K562 (cell line): ENCODE data around the gene TMEM208. TPM values are rescaled to one million over a fixed set of nuclear protein-coding genes. Genes with fewer than 3 reads are reported as not detected.

ENCODE experiments used
- KDM5B ChIP-seq: fragments of 200-600 bp; sonication (generic); IDR thresholded peaks from 2 replicates; pipeline ENCODE4 v1.6.1; 2012; ENCODE audit warnings: low read depth, mild to moderate bottlenecking, moderate library complexity, low read length, control low read depth, inconsistent platforms; ENCODE audit not compliant: insufficient replicate concordance
- NFIX ChIP-seq: fragments of 250-450 bp; sonication (Bioruptor Pico); IDR thresholded peaks from 2 replicates; pipeline ENCODE4 v1.4.0; 2020; ENCODE audit warnings: low read depth, mild to moderate bottlenecking, moderate library complexity
- NR3C1 ChIP-seq: sonication (generic); formaldehyde crosslinking; IDR thresholded peaks from 2 replicates; pipeline ENCODE4 v1.8.1; 2022; ENCODE audit warnings: missing genetic modification reagents
- POLR2B ChIP-seq: fragments of 450-650 bp; IDR thresholded peaks from 2 replicates; pipeline ENCODE4 v1.6.1; 2018; ENCODE audit warnings: low read depth; ENCODE audit not compliant: partially characterized antibody
- SAP30 ChIP-seq: fragments of 200-600 bp; sonication (generic); IDR thresholded peaks from 2 replicates; pipeline ENCODE4 v1.6.1; 2012; ENCODE audit warnings: borderline replicate concordance, low read depth, mild to moderate bottlenecking, moderate library complexity, low read length, control low read depth, inconsistent platforms; ENCODE audit not compliant: insufficient read depth, poor library complexity, severe bottlenecking
- SIN3A ChIP-seq, 2 experiments: fragments of 150-350 bp in 1 of 2; IDR thresholded peaks; 2 replicates each; pipeline ENCODE4 v1.6.1; 2011 to 2016; ENCODE audit warnings: borderline replicate concordance in 2 of 2, low read depth in 2 of 2, low read length in 2 of 2, mild to moderate bottlenecking in 2 of 2, moderate library complexity in 2 of 2; ENCODE audit not compliant: control insufficient read depth in 1 of 2
- ZEB2 ChIP-seq: fragments of 450-650 bp; IDR thresholded peaks from 2 replicates; pipeline ENCODE4 v1.6.1; 2016
- ZNF133 ChIP-seq: fragments of 250-450 bp; sonication (Bioruptor Pico); IDR thresholded peaks from 2 replicates; pipeline ENCODE4 v1.4.0; 2020; ENCODE audit warnings: mild to moderate bottlenecking
- ZNF436 ChIP-seq: fragments of 250-450, 450-650 bp; sonication (Bioruptor Pico); formaldehyde crosslinking; IDR thresholded peaks from 2 replicates; pipeline ENCODE4 v1.7.0; 2020; ENCODE audit warnings: mild to moderate bottlenecking
- ZNF766 ChIP-seq: fragments of 200-800 bp; sonication (Bioruptor generic); conservative IDR thresholded peaks from 2 replicates; pipeline ENCODE4 v1.6.1; 2016; ENCODE audit warnings: missing genetic modification characterization, missing compliant biosample characterization
- polyA plus RNA-seq, 8 experiments: library from polyadenylated mRNA; depleted of rRNA in 4 of 8; stranded (reverse) in 5 of 8; unstranded in 3 of 8; fragments of >200 nt; fragmentation: Nextera tagmentation in 2 of 8; fragmentation: Illumina TruSeq in 1 of 8; extraction: Ambion mirVana in 2 of 8; extraction: Trizol in 1 of 8; gene quantifications; 2 replicates each; pipeline versions ENCODE4 v1.2.1 to v1.2.3, GENCODE V29; 2011 to 2014; ENCODE audit warnings: inconsistent platforms in 1 of 8, missing spikeins in 1 of 8
- total RNA-seq, 7 experiments: library from RNA; depleted of rRNA in 6 of 7; stranded (reverse); fragments of >200 nt in 6 of 7; fragmentation: Illumina TruSeq in 2 of 7; extraction: Trizol in 2 of 7; gene quantifications; 2 replicates each; pipeline versions ENCODE4 v1.2.1 to v1.2.3, GENCODE V29; 2011 to 2021; ENCODE audit warnings: low replicate concordance in 1 of 7
- TF ChIP-seq, protein P1 (sequence below): fragments of 250-450 bp; sonication (Bioruptor Pico); IDR thresholded peaks from 2 replicates; pipeline ENCODE4 v1.5.0; 2021; ENCODE audit warnings: mild to moderate bottlenecking, borderline replicate concordance
- TF ChIP-seq, protein P2 (sequence below), 2 experiments: fragments of 450-650 bp in 1 of 2; sonication (generic) in 1 of 2; formaldehyde crosslinking in 1 of 2; IDR thresholded peaks; 2 replicates each; pipeline versions ENCODE4 v1.7.1 to v1.9.0; 2016 to 2022; ENCODE audit warnings: inconsistent platforms in 1 of 2, mild to moderate bottlenecking in 1 of 2, missing genetic modification reagents in 1 of 2
- TF ChIP-seq, protein P3 (sequence below), 3 experiments: IDR thresholded peaks in 2 of 3; conservative IDR thresholded peaks in 1 of 3; 2 replicates each; pipeline ENCODE4 v1.5.1; 2011 to 2012; ENCODE audit warnings: low read length in 3 of 3, mild to moderate bottlenecking in 3 of 3, control low read depth in 2 of 3, improper control_type of control experiment in 1 of 3, inconsistent platforms in 1 of 3, low read depth in 1 of 3, mixed read lengths in 1 of 3, moderate library complexity in 1 of 3; ENCODE audit not compliant: insufficient read depth in 2 of 3

The TMEM208 gene
- total and polyA plus RNA-seq, 9 of the 15 experiments (the other 6 are each of a cell fraction or from before 2014, with no cell fraction given) = 31.8 to 239 (median 54.3) TPM

- TF ChIP-seq POLR2B (no peak), NR3C1 (CRISPR knock-in tag) (peak; percentile 45; the same call in 1 of the 2 replicates), ZNF133 (0 out of 2 replicates have a peak, but pooled peaks have one; percentile 41), ZNF766 (CRISPR knock-in tag) (0 out of 2 replicates have a peak, but pooled peaks have one; percentile 16), ZNF436 (CRISPR knock-in tag) (0 out of 2 replicates have a peak, but pooled peaks have one; percentile 19), SAP30 (peak; percentile 19), KDM5B (peak; percentile 0), ZEB2 (peak; percentile 70; the same call in 1 of the 2 replicates), NFIX (CRISPR knock-in tag) (no peak), SIN3A (IDR thresholded peaks at IDR 0.05; ENCODE audit: borderline replicate concordance in 2 of 2, control insufficient read depth in 1 of 2, low read depth in 2 of 2, low read length in 2 of 2) (peak in 1 of 2 experiments; percentile 16; a peak in 1 of 4 replicates)
- TF ChIP-seq, protein P1, sequence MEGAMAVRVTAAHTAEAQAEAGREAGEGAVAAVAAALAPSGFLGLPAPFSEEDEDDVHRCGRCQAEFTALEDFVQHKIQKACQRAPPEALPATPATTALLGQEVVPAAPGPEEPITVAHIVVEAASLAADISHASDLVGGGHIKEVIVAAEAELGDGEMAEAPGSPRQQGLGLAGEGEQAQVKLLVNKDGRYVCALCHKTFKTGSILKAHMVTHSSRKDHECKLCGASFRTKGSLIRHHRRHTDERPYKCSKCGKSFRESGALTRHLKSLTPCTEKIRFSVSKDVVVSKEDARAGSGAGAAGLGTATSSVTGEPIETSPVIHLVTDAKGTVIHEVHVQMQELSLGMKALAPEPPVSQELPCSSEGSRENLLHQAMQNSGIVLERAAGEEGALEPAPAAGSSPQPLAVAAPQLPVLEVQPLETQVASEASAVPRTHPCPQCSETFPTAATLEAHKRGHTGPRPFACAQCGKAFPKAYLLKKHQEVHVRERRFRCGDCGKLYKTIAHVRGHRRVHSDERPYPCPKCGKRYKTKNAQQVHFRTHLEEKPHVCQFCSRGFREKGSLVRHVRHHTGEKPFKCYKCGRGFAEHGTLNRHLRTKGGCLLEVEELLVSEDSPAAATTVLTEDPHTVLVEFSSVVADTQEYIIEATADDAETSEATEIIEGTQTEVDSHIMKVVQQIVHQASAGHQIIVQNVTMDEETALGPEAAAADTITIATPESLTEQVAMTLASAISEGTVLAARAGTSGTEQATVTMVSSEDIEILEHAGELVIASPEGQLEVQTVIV (CRISPR knock-in tag) = no peak
- TF ChIP-seq, protein P2, sequence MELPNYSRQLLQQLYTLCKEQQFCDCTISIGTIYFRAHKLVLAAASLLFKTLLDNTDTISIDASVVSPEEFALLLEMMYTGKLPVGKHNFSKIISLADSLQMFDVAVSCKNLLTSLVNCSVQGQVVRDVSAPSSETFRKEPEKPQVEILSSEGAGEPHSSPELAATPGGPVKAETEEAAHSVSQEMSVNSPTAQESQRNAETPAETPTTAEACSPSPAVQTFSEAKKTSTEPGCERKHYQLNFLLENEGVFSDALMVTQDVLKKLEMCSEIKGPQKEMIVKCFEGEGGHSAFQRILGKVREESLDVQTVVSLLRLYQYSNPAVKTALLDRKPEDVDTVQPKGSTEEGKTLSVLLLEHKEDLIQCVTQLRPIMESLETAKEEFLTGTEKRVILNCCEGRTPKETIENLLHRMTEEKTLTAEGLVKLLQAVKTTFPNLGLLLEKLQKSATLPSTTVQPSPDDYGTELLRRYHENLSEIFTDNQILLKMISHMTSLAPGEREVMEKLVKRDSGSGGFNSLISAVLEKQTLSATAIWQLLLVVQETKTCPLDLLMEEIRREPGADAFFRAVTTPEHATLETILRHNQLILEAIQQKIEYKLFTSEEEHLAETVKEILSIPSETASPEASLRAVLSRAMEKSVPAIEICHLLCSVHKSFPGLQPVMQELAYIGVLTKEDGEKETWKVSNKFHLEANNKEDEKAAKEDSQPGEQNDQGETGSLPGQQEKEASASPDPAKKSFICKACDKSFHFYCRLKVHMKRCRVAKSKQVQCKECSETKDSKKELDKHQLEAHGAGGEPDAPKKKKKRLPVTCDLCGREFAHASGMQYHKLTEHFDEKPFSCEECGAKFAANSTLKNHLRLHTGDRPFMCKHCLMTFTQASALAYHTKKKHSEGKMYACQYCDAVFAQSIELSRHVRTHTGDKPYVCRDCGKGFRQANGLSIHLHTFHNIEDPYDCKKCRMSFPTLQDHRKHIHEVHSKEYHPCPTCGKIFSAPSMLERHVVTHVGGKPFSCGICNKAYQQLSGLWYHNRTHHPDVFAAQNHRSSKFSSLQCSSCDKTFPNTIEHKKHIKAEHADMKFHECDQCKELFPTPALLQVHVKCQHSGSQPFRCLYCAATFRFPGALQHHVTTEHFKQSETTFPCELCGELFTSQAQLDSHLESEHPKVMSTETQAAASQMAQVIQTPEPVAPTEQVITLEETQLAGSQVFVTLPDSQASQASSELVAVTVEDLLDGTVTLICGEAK (IDR thresholded peaks at IDR 0.05) = 0 out of 2 replicates have a peak, but pooled peaks have one; percentile 20
- TF ChIP-seq, protein P2 (CRISPR knock-in tag; IDR thresholded peaks at IDR 0.05) = no peak
- TF ChIP-seq, protein P3, sequence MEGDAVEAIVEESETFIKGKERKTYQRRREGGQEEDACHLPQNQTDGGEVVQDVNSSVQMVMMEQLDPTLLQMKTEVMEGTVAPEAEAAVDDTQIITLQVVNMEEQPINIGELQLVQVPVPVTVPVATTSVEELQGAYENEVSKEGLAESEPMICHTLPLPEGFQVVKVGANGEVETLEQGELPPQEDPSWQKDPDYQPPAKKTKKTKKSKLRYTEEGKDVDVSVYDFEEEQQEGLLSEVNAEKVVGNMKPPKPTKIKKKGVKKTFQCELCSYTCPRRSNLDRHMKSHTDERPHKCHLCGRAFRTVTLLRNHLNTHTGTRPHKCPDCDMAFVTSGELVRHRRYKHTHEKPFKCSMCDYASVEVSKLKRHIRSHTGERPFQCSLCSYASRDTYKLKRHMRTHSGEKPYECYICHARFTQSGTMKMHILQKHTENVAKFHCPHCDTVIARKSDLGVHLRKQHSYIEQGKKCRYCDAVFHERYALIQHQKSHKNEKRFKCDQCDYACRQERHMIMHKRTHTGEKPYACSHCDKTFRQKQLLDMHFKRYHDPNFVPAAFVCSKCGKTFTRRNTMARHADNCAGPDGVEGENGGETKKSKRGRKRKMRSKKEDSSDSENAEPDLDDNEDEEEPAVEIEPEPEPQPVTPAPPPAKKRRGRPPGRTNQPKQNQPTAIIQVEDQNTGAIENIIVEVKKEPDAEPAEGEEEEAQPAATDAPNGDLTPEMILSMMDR (IDR thresholded peaks at IDR 0.05 in 2 of 3, conservative IDR thresholded peaks at IDR 0.05 in 1 of 3; ENCODE audit: insufficient read depth in 2 of 3, low read depth in 1 of 3, low read length in 3 of 3) = peak in 1 of 3 experiments; percentile 22; a peak in 1 of 6 replicates
Observed at GRCh38 chr16:67246756-67247191, 19.8 kb downstream of the TMEM208 start (continued).
